GM06990 (cell line): ENCODE data around the gene ROPN1L.

Experiments used
- DNase-seq: peaks from one replicate; pipeline ENCODE4 v3.0.0-alpha.2; 2011; ENCODE audit not compliant: insufficient read length; ENCODE audit errors: extremely low read depth
- H3K27me3 ChIP-seq: replicated peaks from 2 replicates; pipeline ENCODE4 v1.6.0; 2011; ENCODE audit warnings: low read length; ENCODE audit not compliant: control insufficient read depth, insufficient read depth
- H3K36me3 ChIP-seq: 2 replicates; pipeline ENCODE4 v1.5.1; 2011; ENCODE audit warnings: low read length; ENCODE audit not compliant: control insufficient read depth, insufficient read depth
- H3K4me3 ChIP-seq: replicated peaks from 2 replicates; pipeline ENCODE4 v1.5.1; 2011; ENCODE audit warnings: low read depth, mild to moderate bottlenecking, control low read depth, low read length
- CTCF ChIP-seq: IDR thresholded peaks from 2 replicates; pipeline ENCODE4 v1.5.1; 2011; ENCODE audit warnings: low read length, control low read depth, mild to moderate bottlenecking, inconsistent platforms; ENCODE audit not compliant: insufficient read depth, poor library complexity, severe bottlenecking

ROPN1L gene

GRCh38 chr5:10499066-10499465, 57.4 kb downstream of the ROPN1L start:
- H3K4me3 ChIP-seq = no peak overlapping the region
- no peak for DNase-seq
- TF ChIP-seq CTCF = no peak
- no peaks in the 10 kb centered on the region for H3K36me3 ChIP-seq
- H3K27me3 ChIP-seq = no peaks in the 10 kb centered on the region

- no peak for DNase-seq
- H3K4me3 ChIP-seq = no peak overlapping the region
- no peaks in the 10 kb centered on the region for H3K36me3 ChIP-seq
- TF ChIP-seq CTCF = no peak
- no peaks in the 10 kb centered on the region for H3K27me3 ChIP-seq
These were observed 58.1 kb downstream of the ROPN1L start for GRCh38 chr5:10499776-10500175.

GRCh38 chr5:10500669-10501068, 59.0 kb downstream of the ROPN1L start:
- no peak overlapping the region for H3K4me3 ChIP-seq
- H3K36me3 ChIP-seq = no peaks in the 10 kb centered on the region
- no peaks in the 10 kb centered on the region for H3K27me3 ChIP-seq
- no peak for DNase-seq
- no peak for TF ChIP-seq CTCF

- Histone ChIP-seq H3K27me3 (no peaks in the 10 kb centered on the region), H3K4me3 (no peak overlapping the region), H3K36me3 (no peaks in the 10 kb centered on the region)
- DNase-seq = no peak
- no peak for TF ChIP-seq CTCF
These were observed 59.9 kb downstream of the ROPN1L start for GRCh38 chr5:10501554-10502075.

- TF ChIP-seq CTCF = no peak
- no peak for DNase-seq
These were observed 60.5 kb downstream of the ROPN1L start for GRCh38 chr5:10502130-10502529.

GRCh38 chr5:10502578-10502977, 60.9 kb downstream of the ROPN1L start:
- Histone ChIP-seq H3K27me3 (no peaks in the 10 kb centered on the region), H3K36me3 (no peaks in the 10 kb centered on the region), H3K4me3 (no peak overlapping the region)
- TF ChIP-seq CTCF = no peak
- DNase-seq = no peak

More at GRCh38 chr5:10502130-10502529, 60.5 kb downstream of the ROPN1L start:
- no peaks in the 10 kb centered on the region for H3K27me3 ChIP-seq
- no peaks in the 10 kb centered on the region for H3K36me3 ChIP-seq
- no peak overlapping the region for H3K4me3 ChIP-seq
